ENCODE results near the gene TSPAN11. TPM values are rescaled to one million over a fixed set of nuclear protein-coding genes. Genes with fewer than 3 reads are reported as not detected.

Gene TSPAN11
- total and polyA plus RNA-seq, 4 donors: 1.4 to 12.1 (median 3.9) TPM

DNA sequence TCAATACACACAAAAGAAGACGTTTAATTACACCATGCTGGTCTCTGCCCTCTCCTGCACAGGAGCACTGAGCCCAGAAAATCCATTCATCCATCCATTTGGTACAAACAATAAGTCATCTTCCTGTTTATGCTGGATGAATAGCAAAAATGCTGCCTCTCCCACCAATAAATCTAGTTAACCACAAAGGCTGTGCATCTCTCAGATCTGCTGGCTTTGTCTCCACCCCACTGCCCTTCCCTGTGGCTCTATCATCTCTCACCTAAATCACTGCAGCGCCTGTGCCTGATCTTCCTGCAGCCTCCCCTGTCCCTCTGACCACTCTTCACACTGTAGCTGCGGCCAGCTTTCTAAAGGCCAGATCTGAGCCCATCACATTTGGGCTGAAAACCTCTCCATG, 74.2 kb downstream of the TSPAN11 start:
- Histone ChIP-seq H3K9me3 (ENCODE audit: control insufficient read depth in 4 of 4, insufficient read depth in 3 of 4, low read length in 3 of 4) (no peaks in the 10 kb centered on the region), H3K4me3 (no peak overlapping the region)
- DNase-seq: no peak

DNA sequence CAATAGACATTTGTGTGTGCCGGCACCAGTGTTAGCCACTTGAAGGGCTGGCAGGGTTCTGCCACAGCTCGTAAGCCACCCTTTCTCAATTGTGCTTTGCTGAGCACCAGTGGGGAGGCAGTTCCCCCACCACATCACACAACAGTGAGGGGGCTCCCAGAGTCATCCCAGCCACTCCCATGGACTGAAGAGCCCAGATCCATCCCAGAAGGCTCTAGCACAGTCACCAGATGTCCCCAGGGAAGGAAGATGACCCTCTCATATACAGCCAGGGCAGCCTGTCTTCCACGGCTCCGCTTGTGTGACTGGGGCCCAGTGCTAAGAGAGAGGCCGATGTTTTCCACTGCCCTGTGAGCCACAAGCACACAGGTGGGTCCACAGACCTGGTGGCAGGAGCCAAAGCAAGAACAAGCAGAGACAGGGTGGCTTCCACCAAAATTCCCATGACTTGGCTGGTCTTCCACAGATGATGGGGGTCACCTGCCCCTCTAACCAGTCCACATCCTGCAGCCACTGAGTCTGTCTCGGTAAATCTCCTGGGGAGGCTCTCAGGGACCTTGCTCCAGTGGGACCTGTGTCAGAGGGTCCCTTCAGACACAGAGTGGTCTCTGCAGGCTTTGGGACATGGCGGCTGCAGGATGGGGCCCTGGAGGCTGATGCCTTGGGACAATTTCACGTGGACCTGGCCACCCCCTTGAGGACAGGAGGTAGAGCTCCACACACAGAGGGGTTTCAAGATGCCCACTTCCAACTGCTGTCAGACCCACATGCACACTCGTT, 75.2 kb downstream of the TSPAN11 start:
- Histone ChIP-seq H3K9me3 (ENCODE audit: control insufficient read depth in 4 of 4, insufficient read depth in 3 of 4, low read length in 3 of 4) (no peaks in the 10 kb centered on the region), H3K27me3 (ENCODE audit: control insufficient read depth in 3 of 3, insufficient read depth in 3 of 3, low read length in 2 of 3) (no peaks in the 10 kb centered on the region), H3K27ac (ENCODE audit: low read depth in 1 of 2, low read length in 1 of 2) (no peak overlapping the region), H3K4me1 (ENCODE audit: control insufficient read depth in 5 of 5, insufficient read depth in 5 of 5, low read length in 5 of 5) (peaks cover 0 to 14% (median 0%) of the 10 kb centered on the region in 5 donors), H3K36me3 (ENCODE audit: control insufficient read depth in 4 of 4, insufficient read depth in 4 of 4, low read length in 4 of 4) (no peaks in the 10 kb centered on the region), H3K4me3 (no peak overlapping the region), H3K9ac (ENCODE audit: insufficient read depth in 1 of 2, low read length in 2 of 2) (no peak overlapping the region)
- TF ChIP-seq, protein P1, sequence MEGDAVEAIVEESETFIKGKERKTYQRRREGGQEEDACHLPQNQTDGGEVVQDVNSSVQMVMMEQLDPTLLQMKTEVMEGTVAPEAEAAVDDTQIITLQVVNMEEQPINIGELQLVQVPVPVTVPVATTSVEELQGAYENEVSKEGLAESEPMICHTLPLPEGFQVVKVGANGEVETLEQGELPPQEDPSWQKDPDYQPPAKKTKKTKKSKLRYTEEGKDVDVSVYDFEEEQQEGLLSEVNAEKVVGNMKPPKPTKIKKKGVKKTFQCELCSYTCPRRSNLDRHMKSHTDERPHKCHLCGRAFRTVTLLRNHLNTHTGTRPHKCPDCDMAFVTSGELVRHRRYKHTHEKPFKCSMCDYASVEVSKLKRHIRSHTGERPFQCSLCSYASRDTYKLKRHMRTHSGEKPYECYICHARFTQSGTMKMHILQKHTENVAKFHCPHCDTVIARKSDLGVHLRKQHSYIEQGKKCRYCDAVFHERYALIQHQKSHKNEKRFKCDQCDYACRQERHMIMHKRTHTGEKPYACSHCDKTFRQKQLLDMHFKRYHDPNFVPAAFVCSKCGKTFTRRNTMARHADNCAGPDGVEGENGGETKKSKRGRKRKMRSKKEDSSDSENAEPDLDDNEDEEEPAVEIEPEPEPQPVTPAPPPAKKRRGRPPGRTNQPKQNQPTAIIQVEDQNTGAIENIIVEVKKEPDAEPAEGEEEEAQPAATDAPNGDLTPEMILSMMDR (IDR thresholded peaks at IDR 0.05; ENCODE audit: control extremely low read depth, extremely low read depth): no peak
- DNase-seq (no peak), ATAC-seq (ENCODE audit: insufficient read depth, low FRiP score) (no peak)
- 90 to 93% methylated on average over 9 of the region's 9 CpGs for WGBS, 2 donors

More for the DNA sequence above, 74.2 kb downstream of the TSPAN11 start:
- no peak overlapping the region for H3K27ac ChIP-seq (ENCODE audit: low read depth in 1 of 2, low read length in 1 of 2)
- WGBS, 2 donors: 60 to 73% methylated on average over 3 of the region's 3 CpGs
- no peaks in the 10 kb centered on the region for H3K36me3 ChIP-seq (ENCODE audit: control insufficient read depth in 4 of 4, insufficient read depth in 4 of 4, low read length in 4 of 4)
- H3K9ac ChIP-seq (ENCODE audit: insufficient read depth in 1 of 2, low read length in 2 of 2): no peak overlapping the region
- TF ChIP-seq, protein P1 (IDR thresholded peaks at IDR 0.05; ENCODE audit: control extremely low read depth, extremely low read depth): no peak
- H3K4me1 ChIP-seq (ENCODE audit: control insufficient read depth in 5 of 5, insufficient read depth in 5 of 5, low read length in 5 of 5): peaks cover 0 to 10% (median 0%) of the 10 kb centered on the region in 5 donors
- H3K27me3 ChIP-seq (ENCODE audit: control insufficient read depth in 3 of 3, insufficient read depth in 3 of 3, low read length in 2 of 3): no peaks in the 10 kb centered on the region
- ATAC-seq (ENCODE audit: insufficient read depth, low FRiP score): no peak

DNA sequence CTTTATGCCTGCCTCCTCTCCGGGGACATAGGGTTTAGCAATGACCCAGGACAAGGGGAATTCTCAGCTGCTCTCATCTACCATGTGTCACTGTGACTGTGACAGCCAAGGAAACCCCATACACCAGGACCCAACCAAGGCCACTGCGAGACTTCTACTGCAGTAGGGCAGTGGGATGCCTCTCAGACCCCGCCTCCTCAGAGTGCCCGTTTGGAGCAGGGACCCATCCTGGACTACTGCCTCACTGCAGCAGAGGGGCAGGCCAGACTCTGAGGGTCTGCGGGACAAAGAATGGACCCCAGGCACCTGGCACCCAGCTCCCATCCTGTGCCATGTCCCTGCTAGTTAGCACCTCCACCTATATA, 75.8 kb downstream of the TSPAN11 start:
- no peak for DNase-seq
- Histone ChIP-seq H3K4me3 (no peak overlapping the region), H3K9me3 (ENCODE audit: control insufficient read depth in 4 of 4, insufficient read depth in 3 of 4, low read length in 3 of 4) (no peaks in the 10 kb centered on the region), H3K36me3 (ENCODE audit: control insufficient read depth in 4 of 4, insufficient read depth in 4 of 4, low read length in 4 of 4) (no peaks in the 10 kb centered on the region), H3K27ac (ENCODE audit: low read depth in 1 of 2, low read length in 1 of 2) (no peak overlapping the region), H3K9ac (ENCODE audit: insufficient read depth in 1 of 2, low read length in 2 of 2) (no peak overlapping the region), H3K4me1 (ENCODE audit: control insufficient read depth in 5 of 5, insufficient read depth in 5 of 5, low read length in 5 of 5) (peaks cover 0 to 14% (median 0%) of the 10 kb centered on the region in 5 donors), H3K27me3 (ENCODE audit: control insufficient read depth in 3 of 3, insufficient read depth in 3 of 3, low read length in 2 of 3) (no peaks in the 10 kb centered on the region)
- no peak for ATAC-seq (ENCODE audit: insufficient read depth, low FRiP score)
- TF ChIP-seq, protein P1 (IDR thresholded peaks at IDR 0.05; ENCODE audit: control extremely low read depth, extremely low read depth): no peak
- 86 to 92% methylated on average over 5 of the region's 5 CpGs for WGBS, 2 donors

Measured in lung (tissue), 12 donors.